ENCODE data around the gene MIAT.
"Not testable (repeated sequence)": the region's sequence is repeated elsewhere in the genome, so short reads cannot be mapped to it uniquely, and the experiment has no call there.

MIAT gene

GRCh38 chr22:26700462-26700861, 43.1 kb downstream of the MIAT start:
- no peak for DNase-seq (ENCODE audit: low read depth in 2 of 2)

DNA sequence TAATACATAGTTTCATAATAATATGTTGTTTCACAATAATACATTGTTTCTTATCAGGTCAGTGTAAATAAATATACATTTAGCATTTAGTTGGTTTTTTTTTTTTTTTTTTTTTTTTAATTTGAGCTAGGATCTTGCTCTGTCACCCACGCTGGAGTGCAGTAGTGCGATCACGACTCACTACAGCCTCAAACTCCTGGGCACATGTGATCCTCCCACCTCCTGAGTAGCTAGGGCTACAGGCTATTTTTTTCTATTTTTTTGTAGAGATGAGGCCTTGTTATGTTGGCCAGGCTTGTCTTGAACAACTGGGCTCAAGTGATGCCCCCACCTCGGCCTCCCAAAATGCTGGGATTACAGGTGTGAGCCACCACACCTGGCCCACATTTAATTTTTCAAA, 43.5 kb downstream of the MIAT start:
- no peak for DNase-seq (ENCODE audit: low read depth in 2 of 2)

DNA sequence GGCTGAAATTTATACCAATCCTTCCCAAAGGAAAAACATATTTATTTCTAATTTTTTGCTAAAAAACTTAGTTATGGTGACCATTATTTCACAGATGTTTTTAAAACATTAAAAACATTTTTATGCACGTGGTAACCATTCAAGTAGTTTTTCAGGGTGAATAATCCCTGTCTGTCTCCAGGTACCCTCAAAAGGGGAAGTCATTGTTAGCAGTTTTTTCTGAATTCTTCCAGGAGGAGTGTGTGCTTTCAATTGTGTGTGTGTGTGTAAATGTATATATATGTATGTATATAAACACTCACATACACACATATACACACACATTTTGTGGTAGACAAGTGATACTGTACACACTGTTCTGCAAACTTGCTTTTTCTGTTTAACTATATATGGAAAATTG, 43.9 kb downstream of the MIAT start:
- no peak for DNase-seq (ENCODE audit: low read depth in 2 of 2)

DNA sequence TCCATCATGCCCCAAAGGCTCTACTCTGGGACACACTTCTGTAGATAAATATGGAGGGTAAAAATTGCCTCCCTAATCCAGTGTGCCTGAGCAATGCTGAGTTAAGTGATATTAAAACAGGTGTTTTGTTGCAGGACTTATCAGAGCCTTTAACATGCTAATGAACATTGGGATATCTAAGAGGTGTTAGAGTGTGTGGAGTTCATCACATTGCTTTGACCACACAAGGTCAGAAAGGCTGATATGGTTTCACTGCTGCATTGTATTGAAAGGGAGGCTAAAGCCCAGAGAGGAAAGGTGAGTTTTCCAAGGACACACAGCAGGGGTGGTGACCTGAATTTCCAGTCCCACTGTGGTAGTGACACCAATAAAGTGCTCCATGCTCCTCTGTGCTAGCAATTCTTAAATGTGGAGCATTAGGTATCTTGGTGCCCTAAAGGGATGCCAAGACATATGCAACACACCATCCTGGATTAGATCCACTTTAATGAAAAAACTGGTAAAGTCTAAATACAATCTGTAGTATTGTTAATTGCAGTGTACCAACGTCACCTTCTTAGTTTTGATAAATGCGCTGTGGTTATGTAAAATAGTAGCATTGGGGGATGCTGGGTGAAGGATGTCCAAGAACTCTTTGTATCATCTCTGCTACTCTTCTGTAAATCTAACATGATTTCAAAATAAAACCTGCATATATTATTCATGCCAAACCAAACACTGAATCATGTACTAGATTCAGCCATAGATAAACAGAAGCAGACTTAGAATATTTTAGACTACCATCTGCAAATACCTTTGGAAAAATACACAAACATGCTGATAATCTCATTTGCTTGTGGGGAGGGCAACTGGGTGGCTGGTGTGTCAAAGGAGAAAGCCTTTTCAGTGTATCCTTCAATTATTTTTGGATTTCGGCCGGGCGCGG, 45.8 kb downstream of the MIAT start:
- no peak for DNase-seq (ENCODE audit: low read depth in 2 of 2)

DNA sequence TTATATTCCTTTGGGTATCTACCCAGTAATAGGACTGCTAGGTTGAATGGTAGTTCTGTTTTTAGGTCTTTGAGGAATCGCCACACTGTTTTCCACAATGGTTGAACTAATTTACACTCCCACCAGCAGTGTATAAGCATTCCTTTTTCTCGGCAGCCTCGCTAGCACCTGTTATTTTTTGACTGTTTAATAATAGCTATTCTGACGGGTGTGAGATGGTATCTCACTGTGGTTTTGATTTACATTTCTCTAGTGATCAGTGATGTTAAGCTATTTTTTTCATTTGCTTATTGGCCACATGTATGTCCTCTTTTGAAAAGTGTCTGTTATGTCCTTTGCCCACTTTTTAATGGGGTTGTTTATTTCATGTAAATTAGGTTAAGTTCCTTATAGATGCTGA, 48.0 kb downstream of the MIAT start:
- DNase-seq (ENCODE audit: low read depth in 2 of 2): not testable (repeated sequence)

DNA sequence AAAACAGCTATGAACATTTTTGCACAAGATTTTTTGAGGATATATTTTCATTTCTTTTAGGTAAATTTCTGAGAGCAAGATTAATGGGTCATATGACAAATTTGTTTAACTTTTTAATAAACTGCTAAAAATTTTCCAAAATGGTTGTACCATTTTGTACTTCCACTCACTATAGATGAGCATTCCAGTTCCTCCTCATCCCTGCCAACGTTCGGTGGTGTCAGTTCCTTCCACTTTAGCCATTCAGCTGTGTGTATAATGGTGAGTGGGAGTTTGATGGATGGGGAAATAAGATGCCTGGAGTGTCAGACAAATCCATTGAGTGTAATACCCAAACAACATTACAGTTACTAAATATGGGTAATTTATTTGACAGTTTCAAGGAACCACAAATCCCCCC, 49.7 kb downstream of the MIAT start:
- DNase-seq (ENCODE audit: low read depth in 2 of 2): no peak

GRCh38 chr22:26707581-26707980, 50.2 kb downstream of the MIAT start:
- DNase-seq (ENCODE audit: low read depth in 2 of 2): no peak

GRCh38 chr22:26708256-26709009, 51.0 kb downstream of the MIAT start:
- DNase-seq (ENCODE audit: low read depth in 2 of 2): no peak

GRCh38 chr22:26709617-26710390, 52.4 kb downstream of the MIAT start:
- DNase-seq (ENCODE audit: low read depth in 2 of 2): no peak

- DNase-seq (ENCODE audit: low read depth in 2 of 2): no peak
Observed at GRCh38 chr22:26711205-26711963, 54.0 kb downstream of the MIAT start.

GRCh38 chr22:26712158-26712557, 54.8 kb downstream of the MIAT start:
- no peak for DNase-seq (ENCODE audit: low read depth in 2 of 2)

DNA sequence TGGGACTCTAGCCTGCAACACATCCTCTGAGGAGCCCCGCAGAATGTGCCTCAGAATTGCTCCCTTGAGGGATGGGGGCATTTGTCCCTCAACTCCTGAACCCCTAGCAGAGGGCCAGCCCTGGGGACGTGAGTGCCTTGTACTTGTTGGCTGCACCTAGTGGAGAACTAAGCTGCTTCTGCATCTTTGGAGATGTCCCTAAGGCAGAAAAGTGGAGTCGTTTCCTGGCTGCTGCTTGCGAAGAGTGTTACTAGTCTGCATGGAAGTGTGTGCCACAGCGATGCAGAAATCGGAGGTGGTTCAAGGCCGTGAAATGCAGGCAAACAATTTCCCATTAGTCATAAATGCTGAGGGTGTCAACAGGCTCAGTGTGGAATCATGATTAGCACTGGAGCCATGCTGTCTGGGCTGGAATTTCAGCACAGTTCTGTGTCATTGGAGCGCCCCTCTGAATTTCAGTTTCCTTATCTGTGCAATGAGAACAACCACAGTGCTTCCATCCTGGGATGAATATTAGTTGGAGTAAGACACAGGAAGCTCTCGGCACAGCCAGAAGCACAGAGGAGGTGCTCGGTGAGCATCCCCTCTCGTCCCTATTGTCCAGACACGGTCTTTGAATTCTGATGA, 56.5 kb downstream of the MIAT start:
- DNase-seq (ENCODE audit: low read depth in 2 of 2): no peak

GRCh38 chr22:26714971-26715370, 57.6 kb downstream of the MIAT start:
- DNase-seq (ENCODE audit: low read depth in 2 of 2): no peak

- DNase-seq (ENCODE audit: low read depth in 2 of 2): no peak
Observed at GRCh38 chr22:26715392-26715936, 58.1 kb downstream of the MIAT start.

DNA sequence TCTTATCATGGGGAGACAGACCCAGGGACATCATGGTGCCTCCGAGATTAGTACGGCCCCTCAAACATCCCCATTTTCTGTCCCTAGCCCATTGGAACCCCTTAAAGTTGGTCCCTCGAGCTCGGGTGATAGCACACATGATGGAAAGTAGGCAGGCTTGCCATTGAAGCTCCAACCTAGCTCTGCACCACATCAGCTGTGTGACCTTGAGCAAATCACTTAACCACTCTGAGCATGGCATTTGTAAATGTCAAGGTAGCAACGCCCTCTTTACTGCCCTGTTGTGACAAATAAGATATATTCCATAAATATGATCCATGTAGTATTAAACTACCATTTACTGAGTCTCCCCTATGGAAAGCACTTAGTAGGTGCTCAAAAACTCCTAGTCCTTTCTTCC, 61.1 kb downstream of the MIAT start:
- DNase-seq (ENCODE audit: low read depth in 2 of 2): no peak

DNA sequence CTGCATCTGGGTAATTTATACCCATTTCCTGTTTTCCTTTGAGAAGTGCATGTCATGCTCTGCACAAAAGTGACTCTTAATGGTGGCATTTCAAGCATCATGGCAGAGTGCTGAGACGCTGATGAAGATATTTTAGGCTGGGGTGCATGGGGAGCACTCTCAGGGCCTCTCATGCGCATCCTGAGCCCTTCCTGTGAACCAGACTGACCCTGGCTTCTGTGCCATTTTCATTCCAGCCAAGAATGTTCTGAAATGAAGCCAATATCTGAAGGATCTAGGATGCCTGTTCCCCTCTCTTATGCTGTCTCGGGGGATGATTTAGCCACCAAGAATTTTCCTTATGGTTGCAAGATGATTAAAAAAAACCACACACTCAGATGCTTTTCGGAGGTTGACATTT, 61.5 kb downstream of the MIAT start:
- DNase-seq (ENCODE audit: low read depth in 2 of 2): no peak

DNA sequence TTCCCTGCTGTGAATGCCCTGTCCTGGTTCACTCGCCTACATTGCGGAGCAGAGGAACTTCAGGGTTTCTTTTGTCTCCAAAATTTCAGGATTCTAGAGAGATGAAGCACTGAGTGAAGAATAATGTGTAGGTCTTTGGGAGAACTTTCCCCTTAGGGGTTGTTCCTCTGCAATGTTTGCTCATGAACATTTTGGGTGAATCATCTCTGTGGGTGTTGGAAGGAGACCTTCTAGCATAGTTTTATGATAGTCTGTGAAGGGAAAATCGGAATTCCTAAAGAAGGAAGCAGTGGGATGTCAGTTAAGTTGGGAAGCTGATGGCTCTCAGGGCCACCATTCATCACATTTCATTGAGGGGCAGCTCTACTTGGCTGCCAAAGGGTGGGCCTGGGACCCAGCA, 64.8 kb downstream of the MIAT start:
- DNase-seq (ENCODE audit: low read depth in 2 of 2): no peak

DNA sequence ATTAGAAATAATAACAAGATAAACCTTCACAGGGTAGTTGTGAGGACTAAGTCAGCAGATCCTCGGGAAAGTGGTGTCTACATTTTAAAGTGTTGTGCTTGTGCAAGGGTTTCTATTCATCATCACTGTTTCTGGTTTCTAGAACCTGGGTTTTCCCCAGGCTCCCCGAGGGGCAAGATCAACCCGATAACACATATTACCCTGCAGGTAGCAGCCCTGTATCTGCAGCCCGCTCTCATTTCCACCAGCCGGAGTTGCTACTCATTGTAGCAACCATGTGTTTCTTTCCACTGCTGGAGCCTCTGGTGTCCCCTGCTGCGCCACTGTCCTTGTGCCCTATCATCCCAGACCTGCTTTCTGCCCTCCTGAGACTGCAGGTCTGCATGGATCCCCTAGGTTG, 67.0 kb downstream of the MIAT start:
- DNase-seq (ENCODE audit: low read depth in 2 of 2): no peak

DNA sequence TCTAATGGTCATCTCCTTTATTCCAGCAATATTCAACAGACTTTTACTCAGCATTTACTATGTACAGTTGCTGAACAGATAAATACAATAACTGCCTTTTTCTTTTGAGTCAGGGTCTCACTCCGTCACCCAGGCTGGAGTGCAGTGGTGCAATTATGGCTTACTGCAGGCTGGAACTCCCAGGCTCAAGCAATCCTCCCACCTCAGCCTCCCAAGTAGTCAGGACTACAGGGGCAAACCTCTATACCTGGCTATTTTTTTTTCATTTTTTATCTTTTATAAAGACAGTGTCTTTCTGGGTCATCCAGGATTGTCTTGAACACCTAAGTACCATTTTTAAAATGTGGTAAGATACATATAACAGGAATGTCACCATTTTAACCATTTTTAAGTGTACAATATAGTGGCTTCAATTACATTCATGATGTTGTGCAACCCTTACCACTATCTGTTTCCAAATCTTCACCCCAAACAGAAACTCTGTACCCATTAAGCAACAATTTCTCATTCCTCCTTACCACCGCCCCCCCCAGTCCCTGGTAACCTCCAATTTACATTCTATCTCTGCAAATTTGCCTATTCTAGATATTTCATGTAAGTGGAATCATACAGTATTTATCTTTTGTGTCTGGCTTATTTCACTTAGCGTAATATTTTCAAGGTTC, 67.8 kb downstream of the MIAT start:
- no peak for DNase-seq (ENCODE audit: low read depth in 2 of 2)

All from stimulated activated CD4-positive, alpha-beta T cell treated with anti-CD3 and anti-CD28 coated beads, Interleukin-12 subunit alpha, Interleukin-12 subunit beta, amount 100 ng/mL, for 24 hours (primary cell).